GM12872 (cell line): ENCODE results near the gene CFD.

Experiments
- TF ChIP-seq, protein P1 (sequence below): IDR thresholded peaks from 3 replicates; pipeline ENCODE4 v1.5.1; 2011; ENCODE audit warnings: low read depth, mild to moderate bottlenecking, low read length, moderate library complexity; ENCODE audit not compliant: insufficient read depth

Gene CFD

DNA sequence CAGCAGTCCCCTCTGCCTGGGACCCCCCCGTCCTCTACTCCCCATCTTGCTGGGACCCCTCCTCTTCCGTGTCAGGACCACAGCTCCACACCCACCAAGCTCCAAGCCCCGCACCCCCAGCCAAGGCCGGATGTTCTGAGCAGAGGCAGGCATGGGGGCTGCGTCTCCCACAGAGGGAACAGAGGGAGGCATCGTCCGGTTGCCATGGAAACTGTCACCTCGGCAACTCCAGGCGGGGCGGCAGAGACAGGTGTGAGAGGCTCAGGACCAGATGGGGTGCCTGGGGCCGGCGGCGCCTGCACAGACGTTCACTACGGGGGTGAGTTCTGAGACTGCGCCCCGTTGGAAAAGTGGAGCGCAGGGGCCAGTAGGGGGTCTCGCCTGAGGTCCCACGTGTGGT, 39.2 kb downstream of the CFD start:
- TF ChIP-seq, protein P1, sequence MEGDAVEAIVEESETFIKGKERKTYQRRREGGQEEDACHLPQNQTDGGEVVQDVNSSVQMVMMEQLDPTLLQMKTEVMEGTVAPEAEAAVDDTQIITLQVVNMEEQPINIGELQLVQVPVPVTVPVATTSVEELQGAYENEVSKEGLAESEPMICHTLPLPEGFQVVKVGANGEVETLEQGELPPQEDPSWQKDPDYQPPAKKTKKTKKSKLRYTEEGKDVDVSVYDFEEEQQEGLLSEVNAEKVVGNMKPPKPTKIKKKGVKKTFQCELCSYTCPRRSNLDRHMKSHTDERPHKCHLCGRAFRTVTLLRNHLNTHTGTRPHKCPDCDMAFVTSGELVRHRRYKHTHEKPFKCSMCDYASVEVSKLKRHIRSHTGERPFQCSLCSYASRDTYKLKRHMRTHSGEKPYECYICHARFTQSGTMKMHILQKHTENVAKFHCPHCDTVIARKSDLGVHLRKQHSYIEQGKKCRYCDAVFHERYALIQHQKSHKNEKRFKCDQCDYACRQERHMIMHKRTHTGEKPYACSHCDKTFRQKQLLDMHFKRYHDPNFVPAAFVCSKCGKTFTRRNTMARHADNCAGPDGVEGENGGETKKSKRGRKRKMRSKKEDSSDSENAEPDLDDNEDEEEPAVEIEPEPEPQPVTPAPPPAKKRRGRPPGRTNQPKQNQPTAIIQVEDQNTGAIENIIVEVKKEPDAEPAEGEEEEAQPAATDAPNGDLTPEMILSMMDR: no peak

DNA sequence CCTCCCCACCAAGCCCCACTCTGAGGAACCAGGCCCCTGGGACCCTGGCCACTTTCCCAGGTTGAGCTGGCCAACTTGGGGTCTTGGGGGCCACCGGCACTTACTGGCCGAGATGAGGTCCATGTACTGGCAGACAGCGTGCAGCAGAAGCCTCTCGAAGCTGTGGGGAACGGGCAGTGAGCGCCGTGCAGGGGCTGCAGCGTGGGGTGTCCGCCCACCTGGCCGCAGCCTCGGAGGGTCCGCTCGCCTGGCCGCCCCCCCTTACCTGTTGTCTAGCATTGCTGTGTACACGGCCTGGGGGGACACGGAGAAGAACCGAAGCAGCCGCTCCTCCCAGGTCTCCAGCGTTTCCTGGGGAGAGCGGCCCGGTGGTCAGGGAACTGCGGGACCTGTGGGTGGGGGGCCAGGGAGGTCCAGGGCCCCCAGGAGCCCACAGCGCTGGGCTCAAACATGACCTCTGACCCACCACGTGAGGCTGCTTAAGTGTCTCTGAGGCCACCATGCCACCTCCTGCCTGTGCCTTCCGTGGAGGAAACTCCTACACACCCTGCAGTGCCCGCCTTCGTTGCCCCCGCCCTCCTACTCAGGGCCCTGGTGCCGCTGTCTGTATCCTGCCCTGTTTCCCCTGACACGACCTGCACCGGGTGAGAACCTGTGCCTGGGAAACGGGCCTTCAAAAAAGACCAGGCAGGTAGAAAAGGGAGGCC, 40.0 kb downstream of the CFD start:
- TF ChIP-seq, protein P1: no peak

DNA sequence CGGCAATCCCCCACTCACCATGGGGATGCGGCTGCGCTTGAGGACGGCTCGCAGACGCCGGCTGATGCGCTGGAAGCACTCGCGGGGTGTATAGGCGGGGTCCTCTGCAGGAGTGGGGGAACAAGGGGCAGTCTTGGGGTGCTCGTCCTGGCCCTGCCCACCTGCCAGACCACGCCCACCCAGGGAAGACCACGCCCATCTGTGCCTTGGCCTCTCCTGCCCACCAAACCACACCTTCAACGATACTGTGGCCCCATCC, 40.5 kb downstream of the CFD start:
- TF ChIP-seq, protein P1: no peak

DNA sequence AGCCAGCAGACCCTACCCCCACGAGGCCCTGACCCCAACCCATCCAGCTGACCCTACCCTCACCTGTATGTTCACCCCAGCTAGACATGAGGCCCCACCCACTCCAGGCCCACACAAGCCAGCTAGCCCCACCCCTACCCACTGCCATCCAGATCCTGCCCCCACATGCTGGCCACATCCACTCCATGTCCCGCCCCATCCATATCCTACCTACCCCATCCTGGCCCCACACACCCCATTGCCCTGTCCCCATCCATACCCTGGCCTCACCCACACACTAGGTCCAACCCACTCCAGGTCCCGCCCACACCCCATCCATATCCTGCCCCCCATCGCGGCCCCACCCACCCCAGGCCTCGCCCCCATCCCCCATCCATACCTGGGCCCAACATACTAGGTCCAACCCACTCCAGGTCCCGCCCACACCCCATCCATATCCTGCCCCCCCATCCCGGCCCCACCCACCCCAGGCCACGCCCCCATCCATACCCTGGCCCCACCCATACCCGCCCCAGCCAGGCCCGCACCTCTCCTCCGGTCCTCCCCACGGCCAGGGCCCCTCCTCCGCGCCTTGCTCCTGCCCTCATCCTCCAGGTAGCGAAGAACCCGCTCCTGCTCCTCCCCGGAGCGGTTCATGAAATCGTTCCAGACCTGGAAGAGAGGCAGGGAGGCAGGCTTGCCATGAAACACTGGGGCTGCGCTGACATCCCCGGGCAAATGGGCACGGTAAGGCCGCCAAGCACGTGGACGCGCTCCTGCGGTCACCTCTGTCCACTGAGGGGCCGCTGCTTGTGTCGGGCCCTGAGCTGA, 41.0 kb downstream of the CFD start:
- TF ChIP-seq, protein P1: no peak

DNA sequence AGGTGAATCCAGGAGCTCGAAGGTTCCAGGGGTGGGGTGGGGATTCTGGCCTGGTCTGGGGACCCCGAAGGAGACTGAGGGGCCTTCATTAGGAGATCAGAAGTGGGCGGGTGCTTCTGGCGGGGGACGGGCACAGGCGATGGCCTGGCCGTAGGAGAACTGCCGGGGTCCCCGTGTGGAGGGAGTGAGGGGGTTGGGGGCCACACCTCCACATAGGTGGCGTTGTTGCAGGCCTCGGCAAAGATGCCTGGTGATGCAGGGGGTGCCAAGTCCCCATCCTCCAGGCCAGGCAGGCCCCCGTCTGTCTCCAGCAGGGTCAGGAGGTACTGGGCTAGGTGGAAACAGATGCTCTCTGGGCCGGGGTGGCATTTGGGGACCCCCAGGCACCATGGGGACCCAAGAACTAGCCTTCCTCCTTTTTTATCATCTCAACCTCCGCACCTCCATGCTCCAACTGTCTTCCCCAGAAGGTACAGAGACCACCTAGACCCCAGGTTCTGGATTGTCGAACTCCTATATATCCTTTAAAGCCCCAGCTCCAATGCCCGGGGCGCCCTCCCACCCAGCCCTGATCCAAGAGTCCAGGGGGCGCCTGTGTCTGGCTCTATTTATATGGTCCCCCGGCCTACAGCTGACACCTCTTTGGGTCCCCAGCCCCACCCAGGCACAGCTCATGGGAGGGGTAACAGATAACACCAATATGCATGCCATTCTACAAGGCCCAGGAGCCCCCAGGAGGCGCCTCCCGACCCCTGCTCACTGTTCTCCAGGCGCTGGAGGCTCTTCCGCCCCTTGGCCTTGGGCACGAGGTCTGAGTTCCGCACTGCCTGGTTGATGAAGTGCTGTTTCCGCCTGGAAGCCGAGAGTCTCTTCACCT, 42.0 kb downstream of the CFD start:
- TF ChIP-seq, protein P1: no peak

DNA sequence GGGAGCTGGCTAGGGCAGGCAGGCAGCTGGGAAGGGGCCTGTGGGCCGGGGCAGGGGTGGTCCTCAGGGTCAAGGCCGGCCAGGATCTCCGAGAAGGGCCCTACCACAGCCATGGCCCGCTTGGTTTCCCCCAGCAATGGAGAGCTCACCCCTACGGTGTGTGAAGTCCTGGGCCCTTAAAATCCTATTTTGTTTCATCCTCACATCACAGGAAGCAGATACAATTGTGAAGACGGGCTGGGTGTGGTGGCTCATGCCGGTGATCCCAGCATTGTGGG, 42.6 kb downstream of the CFD start:
- TF ChIP-seq, protein P1: no peak

DNA sequence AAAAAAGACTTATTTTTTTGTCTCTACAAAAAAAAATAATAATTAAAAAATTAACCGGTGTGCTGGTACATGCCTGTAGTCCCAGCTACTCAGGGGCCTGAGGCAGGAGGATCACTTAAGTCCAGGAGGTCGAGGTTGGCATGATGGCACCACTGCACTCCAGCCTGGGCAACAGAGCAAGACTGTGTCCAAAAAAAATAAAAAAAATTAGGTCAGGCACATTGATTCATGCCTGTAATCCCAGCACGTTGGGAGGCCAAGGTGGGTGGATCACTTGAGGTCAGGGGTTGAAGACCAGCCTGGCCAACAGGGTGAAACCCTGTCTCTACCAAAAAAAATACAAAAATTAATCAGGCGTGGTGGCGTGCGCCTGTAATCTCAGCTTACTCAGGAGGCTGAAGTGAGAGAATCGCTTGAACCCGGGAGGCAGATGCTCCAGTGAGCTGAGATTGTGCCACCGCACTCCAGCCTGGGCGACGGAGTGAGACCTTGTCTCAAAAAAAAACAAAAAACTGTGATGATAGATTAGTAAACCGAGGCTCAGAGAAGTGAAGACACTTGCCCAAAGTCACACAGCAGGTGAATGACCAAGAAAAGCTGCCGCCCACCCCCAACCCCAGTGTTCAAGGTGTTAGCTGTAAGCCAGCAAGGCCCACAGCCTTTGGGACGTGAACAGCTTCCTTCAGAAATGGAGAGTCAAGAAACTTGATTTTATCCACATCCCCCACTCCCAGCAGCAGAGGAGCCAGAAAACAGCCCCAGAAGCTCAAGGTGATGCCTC, 43.2 kb downstream of the CFD start:
- TF ChIP-seq, protein P1: no peak
